HepG2 (cell line): ENCODE data around the gene PARS2. TPM values are rescaled to one million over a fixed set of nuclear protein-coding genes. Genes with fewer than 3 reads are reported as not detected.

Experiments used
- CEBPG ChIP-seq: IDR thresholded peaks from 2 replicates; pipeline ENCODE4 v1.6.1; 2016
- GFI1 ChIP-seq: sonication (generic); formaldehyde crosslinking; IDR thresholded peaks from 2 replicates; pipeline ENCODE4 v1.5.0; 2020; ENCODE audit warnings: missing genetic modification reagents, mild to moderate bottlenecking, borderline replicate concordance
- HNRNPK ChIP-seq: fragments of 200-400 bp; formaldehyde crosslinking; IDR thresholded peaks from 2 replicates; pipeline ENCODE4 v1.6.1; 2018; ENCODE audit warnings: low read length, low read depth, moderate library complexity, mild to moderate bottlenecking; ENCODE audit not compliant: poor library complexity, severe bottlenecking
- IKZF5 ChIP-seq: IDR thresholded peaks from 2 replicates; pipeline ENCODE4 v1.6.1; 2018; ENCODE audit warnings: missing genetic modification reagents, mild to moderate bottlenecking, missing compliant biosample characterization
- IRX3 ChIP-seq: sonication (generic); formaldehyde crosslinking; IDR thresholded peaks from 2 replicates; pipeline ENCODE4 v1.8.1; 2023; ENCODE audit warnings: mild to moderate bottlenecking, low read depth, missing genetic modification reagents, borderline replicate concordance
- JUND ChIP-seq: sonication (generic); formaldehyde crosslinking; IDR thresholded peaks from 2 replicates; pipeline ENCODE4 v1.8.0; 2022; ENCODE audit warnings: mild to moderate bottlenecking, missing genetic modification reagents
- KDM1A ChIP-seq: IDR thresholded peaks from 2 replicates; pipeline ENCODE4 v1.6.1; 2016; ENCODE audit warnings: missing compliant biosample characterization
- MAFG ChIP-seq: sonication (generic); formaldehyde crosslinking; IDR thresholded peaks from 2 replicates; pipeline ENCODE4 v1.5.1; 2020; ENCODE audit warnings: mild to moderate bottlenecking, missing genetic modification reagents
- MAFK ChIP-seq, 2 experiments: IDR thresholded peaks in 1 of 2; conservative IDR thresholded peaks in 1 of 2; 2 replicates each; pipeline ENCODE4 v1.6.1; 2011; ENCODE audit warnings: improper control_type of control experiment in 2 of 2, low read length in 2 of 2
- MAZ ChIP-seq, 2 experiments: sonication (generic) in 1 of 2; formaldehyde crosslinking in 1 of 2; IDR thresholded peaks; 2 replicates each; pipeline versions ENCODE4 v1.5.0 to v1.6.1; 2012 to 2020; ENCODE audit warnings: low read depth in 2 of 2, mild to moderate bottlenecking in 2 of 2, borderline replicate concordance in 1 of 2, improper control_type of control experiment in 1 of 2, low read length in 1 of 2, missing genetic modification reagents in 1 of 2, moderate library complexity in 1 of 2
- NCOR1 ChIP-seq: fragments of 200-600 bp; sonication (generic); IDR thresholded peaks from 2 replicates; pipeline ENCODE4 v1.7.0; 2017; ENCODE audit warnings: antibody characterized with exemption, low read length, borderline replicate concordance
- NFE2L2 ChIP-seq: fragments of 150-350 bp; IDR thresholded peaks from 2 replicates; pipeline ENCODE4 v1.6.1; 2014; ENCODE audit warnings: low read length
- RCOR2 ChIP-seq: IDR thresholded peaks from 2 replicates; pipeline ENCODE4 v1.6.1; 2016; ENCODE audit warnings: missing biosample characterization, missing genetic modification reagents
- RXRA ChIP-seq: sonication (generic); formaldehyde crosslinking; IDR thresholded peaks from 2 replicates; pipeline ENCODE4 v1.5.1; 2020; ENCODE audit warnings: missing genetic modification reagents
- RXRB ChIP-seq: IDR thresholded peaks from 2 replicates; pipeline ENCODE4 v1.6.1; 2016; ENCODE audit warnings: borderline replicate concordance, missing genetic modification reagents, missing compliant biosample characterization
- SALL1 ChIP-seq: sonication (generic); formaldehyde crosslinking; IDR thresholded peaks from 2 replicates; pipeline ENCODE4 v1.8.0; 2022; ENCODE audit warnings: mild to moderate bottlenecking, missing genetic modification reagents
- STAG1 ChIP-seq: sonication (generic); formaldehyde crosslinking; IDR thresholded peaks from 2 replicates; pipeline ENCODE4 v1.4.0; 2020; ENCODE audit warnings: missing genetic modification reagents
- TFAP4 ChIP-seq: sonication (generic); IDR thresholded peaks from 2 replicates; pipeline ENCODE4 v1.6.1; 2016; ENCODE audit warnings: low read depth, borderline replicate concordance
- THYN1 ChIP-seq: sonication (generic); formaldehyde crosslinking; IDR thresholded peaks from 2 replicates; pipeline ENCODE4 v1.8.1; 2023; ENCODE audit warnings: low read depth, mild to moderate bottlenecking, moderate library complexity, missing genetic modification reagents, borderline replicate concordance
- ZMYM4 ChIP-seq: sonication (generic); formaldehyde crosslinking; IDR thresholded peaks from 2 replicates; pipeline ENCODE4 v1.8.1; 2023; ENCODE audit warnings: mild to moderate bottlenecking, missing genetic modification reagents
- ZNF292 ChIP-seq: sonication (generic); formaldehyde crosslinking; IDR thresholded peaks from 2 replicates; pipeline ENCODE4 v1.8.1; 2022; ENCODE audit warnings: mild to moderate bottlenecking, low read depth, missing genetic modification reagents, borderline replicate concordance
- ZNF446 ChIP-seq: sonication (generic); formaldehyde crosslinking; IDR thresholded peaks from 2 replicates; pipeline ENCODE4 v1.5.0; 2020; ENCODE audit warnings: mild to moderate bottlenecking, missing genetic modification reagents
- ZNF687 ChIP-seq: sonication (generic); formaldehyde crosslinking; IDR thresholded peaks from 2 replicates; pipeline ENCODE4 v1.5.1; 2020; ENCODE audit warnings: mild to moderate bottlenecking, missing genetic modification reagents, moderate library complexity
- polyA plus RNA-seq, 8 experiments: library from polyadenylated mRNA; depleted of rRNA in 3 of 8; stranded (reverse) in 7 of 8; unstranded in 1 of 8; fragments of >200 nt; fragmentation: Illumina TruSeq in 4 of 8; extraction: Trizol in 4 of 8; gene quantifications; 2 replicates each; pipeline versions ENCODE4 v1.2.1 to v1.2.3, GENCODE V29; 2011 to 2016; ENCODE audit warnings: low read depth in 4 of 8, missing spikeins in 1 of 8, mixed read lengths in 1 of 8; ENCODE audit not compliant: insufficient read depth in 1 of 8
- total RNA-seq, 5 experiments: library from RNA; depleted of rRNA; stranded (reverse); fragments of >200 nt; fragmentation: Illumina TruSeq; extraction: Trizol; gene quantifications; 2 replicates each; pipeline ENCODE4 v1.2.3, GENCODE V29; 2016; ENCODE audit warnings: low read depth in 1 of 5

PARS2 gene
- total and polyA plus RNA-seq, 2 of the 13 experiments (the other 11 are each of a cell fraction or from before 2014, with no cell fraction given): 2.4 to 4.6 TPM

GRCh38 chr1:54794451-54795355 is 30.4 kb upstream of the PARS2 start (continued):
- TF ChIP-seq NCOR1 (peak; percentile 23; the same call in 1 of the 2 replicates), JUND (CRISPR knock-in tag) (no peak), NFE2L2 (peak; percentile 47), IKZF5 (CRISPR knock-in tag) (0 out of 2 replicates have a peak, but pooled peaks have one; percentile 34), RXRB (peak; percentile 17; the same call in 1 of the 2 replicates), KDM1A (CRISPR knock-in tag) (no peak), MAFK (conservative IDR thresholded peaks at IDR 0.05 in 1 of 2, IDR thresholded peaks at IDR 0.05 in 1 of 2; ENCODE audit: low read length in 2 of 2) (peak; percentile 83 to 94), SALL1 (CRISPR knock-in tag) (peak; percentile 61; the same call in 1 of the 2 replicates), IRX3 (CRISPR knock-in tag) (no peak), STAG1 (peak; percentile 24; the same call in 1 of the 2 replicates), MAZ (IDR thresholded peaks at IDR 0.05; ENCODE audit: borderline replicate concordance, low read depth, low read length) (peak; percentile 67; the same call in 1 of the 2 replicates), MAZ (CRISPR knock-in tag; IDR thresholded peaks at IDR 0.05; ENCODE audit: low read depth) (0 out of 2 replicates have a peak, but pooled peaks have one; percentile 34), ZNF687 (CRISPR knock-in tag) (peak; percentile 60), TFAP4 (peak; percentile 37; the same call in 1 of the 2 replicates), MAFG (CRISPR knock-in tag) (peak; percentile 79; the same call in 1 of the 2 replicates), ZMYM4 (no peak), RCOR2 (0 out of 2 replicates have a peak, but pooled peaks have one; percentile 22), THYN1 (CRISPR knock-in tag) (peak; percentile 39; the same call in 1 of the 2 replicates), RXRA (CRISPR knock-in tag) (peak; percentile 61), ZNF292 (peak; percentile 63; the same call in 1 of the 2 replicates), CEBPG (CRISPR knock-in tag) (0 out of 2 replicates have a peak, but pooled peaks have one; percentile 32), GFI1 (CRISPR knock-in tag) (no peak), ZNF446 (no peak), HNRNPK (no peak)
